GM04504 (cell line): ENCODE data around the gene CELA3A.
"Not testable (repeated sequence)": the region's sequence is repeated elsewhere in the genome, so short reads cannot be mapped to it uniquely, and the experiment has no call there.

Experiments
- DNase-seq: peaks from one replicate; pipeline ENCODE4 v3.0.0-alpha.2; 2012; ENCODE audit warnings: low read depth

CELA3A gene

DNA sequence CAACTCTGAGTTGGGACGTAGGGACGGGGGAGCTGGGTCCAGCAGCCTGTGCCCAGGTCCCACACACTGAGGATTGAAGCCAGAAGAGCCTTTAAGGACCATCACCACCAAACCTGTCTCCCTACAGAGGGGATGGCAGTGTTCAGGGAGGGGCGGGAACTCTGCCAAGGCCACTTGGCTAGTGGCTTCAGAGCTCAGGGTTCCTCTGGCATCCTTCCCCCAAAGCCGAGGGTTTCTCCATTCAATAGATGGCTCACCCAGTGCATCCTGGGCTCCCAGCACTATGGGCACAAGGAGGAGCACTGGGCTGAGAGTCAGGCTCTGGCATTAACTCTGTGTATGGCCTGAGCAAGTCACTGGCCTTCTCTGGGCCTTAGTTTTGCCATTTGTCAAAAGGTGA, 20.2 kb upstream of the CELA3A start:
- not testable (repeated sequence) for DNase-seq

DNA sequence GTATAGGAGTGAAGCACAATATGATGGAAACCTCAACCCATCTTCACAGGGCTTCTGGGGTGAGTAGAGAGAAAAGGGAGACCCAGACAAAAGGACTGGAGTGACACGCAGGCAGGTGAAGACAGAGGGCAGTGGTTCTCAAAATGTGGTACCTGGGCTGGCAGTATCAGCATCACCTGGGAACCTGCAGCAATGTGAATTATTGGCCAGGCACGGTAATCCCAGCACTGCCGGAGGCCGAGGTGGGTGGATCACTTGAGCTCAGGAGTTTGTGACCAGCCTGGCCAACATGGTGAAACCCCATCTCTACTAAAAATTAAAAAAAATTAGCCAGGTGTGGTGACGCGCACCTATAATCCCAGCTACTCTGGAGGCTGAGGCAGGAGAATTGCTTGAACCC, 19.3 kb upstream of the CELA3A start:
- DNase-seq = not testable (repeated sequence)

DNA sequence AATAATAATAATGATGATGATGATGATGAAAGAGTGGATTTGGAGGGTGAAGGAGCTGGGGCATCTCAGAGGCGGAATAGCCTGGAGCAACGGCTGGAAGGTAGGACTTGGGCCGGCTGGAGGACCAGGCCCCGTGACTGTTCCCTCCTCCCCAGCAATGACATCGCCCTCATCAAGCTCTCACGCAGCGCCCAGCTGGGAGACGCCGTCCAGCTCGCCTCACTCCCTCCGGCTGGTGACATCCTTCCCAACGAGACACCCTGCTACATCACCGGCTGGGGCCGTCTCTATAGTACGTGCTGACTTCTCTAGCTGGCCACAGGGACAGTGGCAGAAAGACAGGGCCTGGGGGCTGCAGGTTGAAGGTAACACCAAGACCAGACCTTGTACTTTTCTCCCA, 17.9 kb upstream of the CELA3A start:
- not testable (repeated sequence) for DNase-seq

DNA sequence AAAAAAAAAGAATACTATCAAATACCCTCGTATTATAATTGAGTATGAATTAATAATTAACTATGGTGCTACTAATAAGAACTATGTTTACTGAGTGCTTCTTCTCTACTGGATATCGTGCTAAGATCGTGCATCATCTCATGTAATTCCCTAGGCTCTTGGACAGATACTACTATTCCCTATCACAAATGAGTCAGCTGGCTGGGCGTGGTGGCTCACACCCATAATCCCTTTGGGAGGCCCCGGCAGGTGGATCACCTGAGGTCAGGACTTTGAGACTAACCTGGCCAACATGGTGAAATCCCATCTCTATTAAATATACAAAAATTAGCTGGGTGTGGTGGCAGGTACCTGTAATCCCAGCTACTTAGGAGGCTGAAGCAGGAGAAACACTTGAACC, 15.6 kb upstream of the CELA3A start:
- DNase-seq = not testable (repeated sequence)

DNA sequence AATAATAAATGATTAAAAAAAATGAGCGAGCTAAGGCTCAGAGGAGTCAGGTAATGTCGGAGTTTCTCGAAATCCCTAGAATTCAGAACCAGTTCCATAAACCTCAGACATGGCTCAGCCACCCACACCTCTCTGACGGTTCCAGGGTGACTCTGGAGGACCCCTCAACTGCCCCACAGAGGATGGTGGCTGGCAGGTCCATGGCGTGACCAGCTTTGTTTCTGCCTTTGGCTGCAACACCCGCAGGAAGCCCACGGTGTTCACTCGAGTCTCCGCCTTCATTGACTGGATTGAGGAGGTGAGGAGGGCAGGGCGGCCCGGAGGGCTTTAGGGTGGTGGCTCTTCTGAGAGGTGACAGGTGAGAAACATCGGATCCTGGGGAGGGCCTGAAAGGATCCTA, 15.1 kb upstream of the CELA3A start:
- DNase-seq = not testable (repeated sequence)

DNA sequence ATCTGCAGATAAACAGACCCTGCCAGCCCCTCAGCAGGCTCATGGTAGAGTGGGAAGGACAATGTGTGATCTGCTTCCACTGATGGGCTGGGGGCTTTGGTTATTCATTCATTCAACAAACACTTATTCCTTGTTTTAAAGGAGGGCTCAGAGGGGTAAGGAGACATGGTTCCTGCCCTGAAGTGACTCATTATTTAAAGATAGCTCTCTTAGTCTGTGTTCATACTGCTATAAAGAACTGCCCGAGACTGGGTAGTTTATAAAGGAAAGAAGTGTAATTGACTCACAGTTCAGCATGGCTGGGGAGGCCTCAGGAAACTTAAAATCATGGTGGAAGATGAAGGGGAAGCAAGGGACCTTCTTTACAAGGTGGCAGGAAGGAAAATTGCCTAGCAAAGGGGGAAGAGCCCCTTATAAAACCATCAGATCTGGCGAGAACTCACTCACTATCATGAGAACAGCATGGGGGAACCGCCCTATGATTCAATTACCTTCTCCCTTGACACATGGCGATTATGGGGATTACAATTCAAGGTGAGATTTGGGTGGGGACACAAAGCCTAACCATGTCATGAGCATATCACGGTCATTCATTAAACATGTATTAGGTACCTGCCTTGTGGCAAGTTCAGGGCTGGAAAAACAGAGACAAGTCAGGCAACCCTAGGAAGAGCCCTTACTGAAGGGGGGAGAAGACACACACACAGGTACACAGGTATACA, 11.6 kb upstream of the CELA3A start:
- not testable (repeated sequence) for DNase-seq

DNA sequence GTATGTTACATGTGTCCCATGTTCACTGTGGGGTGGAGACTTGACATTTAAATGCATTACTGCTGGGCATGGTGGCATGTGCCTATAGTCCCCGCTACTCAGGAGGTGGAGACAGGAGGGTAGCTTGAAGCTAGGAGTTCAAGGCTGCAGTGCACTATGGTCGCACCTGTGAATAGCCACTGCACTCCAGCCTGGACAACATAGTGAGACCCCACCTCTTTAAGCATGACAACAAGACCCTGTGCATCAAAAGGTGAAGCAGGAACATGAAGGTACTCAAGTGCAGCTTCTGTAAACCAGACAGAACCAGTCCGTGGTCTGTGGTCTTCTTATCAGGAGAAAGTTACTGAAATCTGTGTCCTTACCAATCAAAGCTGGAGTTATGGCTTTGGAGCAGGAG, 9.3 kb upstream of the CELA3A start:
- not testable (repeated sequence) for DNase-seq

DNA sequence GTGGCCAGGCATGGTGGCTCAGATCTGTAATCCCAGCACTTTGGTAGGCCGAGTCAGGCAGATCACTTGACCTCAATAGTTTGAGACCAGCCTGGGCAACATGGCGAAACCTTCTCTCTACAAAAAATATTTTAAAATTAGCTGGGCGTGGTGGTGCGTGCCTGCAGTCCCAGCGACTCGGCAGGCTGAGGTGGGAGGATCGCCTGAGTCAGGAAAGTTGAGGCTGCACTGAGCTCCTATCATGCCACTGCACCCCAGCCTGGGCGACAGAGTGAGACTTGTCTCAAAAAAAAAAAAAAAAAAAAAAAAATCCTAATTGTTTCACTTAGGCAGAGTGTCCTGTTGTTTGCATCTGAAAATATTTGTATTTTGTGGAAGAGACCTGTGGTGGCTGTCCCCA, 6.7 kb upstream of the CELA3A start:
- not testable (repeated sequence) for DNase-seq

DNA sequence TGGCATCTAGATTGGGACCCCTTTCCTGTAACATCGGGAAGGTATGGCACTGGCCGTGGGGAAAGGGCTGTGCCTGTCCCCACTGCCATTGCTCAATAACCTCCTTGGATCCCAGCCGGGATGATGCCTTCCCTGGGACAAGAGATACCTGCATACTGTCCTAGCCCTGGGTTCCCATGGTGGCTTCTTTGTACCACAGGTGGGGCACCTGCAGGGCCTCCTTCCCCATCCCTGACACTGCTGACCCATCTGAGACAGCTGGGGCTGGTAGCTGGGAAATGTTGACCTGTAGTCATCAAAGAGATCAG, 4.8 kb upstream of the CELA3A start:
- DNase-seq = not testable (repeated sequence)

DNA sequence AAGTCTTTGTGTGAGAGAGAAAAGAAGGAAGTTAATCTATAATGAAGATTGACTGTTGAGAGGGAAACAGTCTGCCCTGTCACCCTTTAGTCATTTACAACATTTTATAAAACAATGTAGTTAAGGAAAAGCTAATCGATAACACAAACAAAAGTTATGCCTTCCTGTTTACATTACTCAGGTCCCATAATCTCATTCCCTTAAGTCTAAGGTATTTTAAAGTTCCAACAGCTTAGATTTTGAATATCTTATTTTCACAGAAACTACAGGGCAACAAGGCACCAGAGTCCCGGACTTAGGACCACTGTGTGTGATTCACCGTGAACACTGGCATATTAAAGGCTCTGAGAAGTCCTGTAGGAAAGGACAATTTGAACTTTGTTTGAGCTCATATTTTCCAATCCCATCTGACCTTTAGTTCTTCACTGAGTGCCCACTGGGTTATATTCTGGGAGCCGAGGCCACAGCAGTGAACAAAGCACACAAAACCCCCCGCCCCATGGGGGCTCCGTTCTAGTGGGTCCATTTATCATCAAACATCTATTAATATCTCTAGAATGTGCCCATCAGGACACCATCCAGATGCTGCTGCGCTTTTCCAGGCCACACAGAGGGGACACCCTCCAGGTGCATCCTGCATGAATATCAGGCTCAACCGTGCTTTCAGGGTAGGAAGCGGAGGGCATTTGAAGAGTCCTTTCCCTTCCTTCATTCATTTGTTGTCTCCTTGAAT, 3.4 kb upstream of the CELA3A start:
- not testable (repeated sequence) for DNase-seq

DNA sequence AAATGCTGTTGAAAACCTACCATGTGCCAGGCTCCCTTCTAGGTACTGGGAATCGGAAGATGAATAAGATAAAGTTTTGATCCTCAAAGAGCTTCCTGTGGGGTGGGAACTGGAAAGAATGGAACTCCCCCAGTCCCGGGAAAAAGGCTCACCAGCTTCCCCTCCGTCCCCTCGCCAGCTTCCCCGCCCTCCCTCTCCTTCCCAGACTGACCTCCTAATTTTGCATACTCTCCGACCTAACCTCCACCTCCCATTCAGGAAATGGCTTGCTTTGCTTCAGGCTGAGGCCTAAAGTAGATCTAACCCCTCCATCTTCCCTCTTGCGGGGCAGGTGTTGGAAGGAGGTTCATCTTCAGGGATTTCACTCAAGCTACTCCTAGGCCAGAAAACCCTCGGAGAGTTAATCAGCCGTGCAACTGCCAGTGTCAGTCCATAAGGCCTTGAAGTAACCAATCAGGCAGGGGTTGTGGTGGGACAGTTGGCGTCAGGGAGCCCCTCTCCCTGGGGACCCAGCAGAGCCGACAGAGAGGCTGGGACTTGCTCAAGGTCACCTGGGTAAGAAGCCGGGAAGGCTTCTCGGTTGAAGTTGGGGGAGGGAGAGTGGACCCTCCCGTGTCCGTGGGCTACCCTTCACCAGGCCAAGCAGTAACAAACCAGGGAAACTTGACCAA, 2.7 kb upstream of the CELA3A start:
- not testable (repeated sequence) for DNase-seq

DNA sequence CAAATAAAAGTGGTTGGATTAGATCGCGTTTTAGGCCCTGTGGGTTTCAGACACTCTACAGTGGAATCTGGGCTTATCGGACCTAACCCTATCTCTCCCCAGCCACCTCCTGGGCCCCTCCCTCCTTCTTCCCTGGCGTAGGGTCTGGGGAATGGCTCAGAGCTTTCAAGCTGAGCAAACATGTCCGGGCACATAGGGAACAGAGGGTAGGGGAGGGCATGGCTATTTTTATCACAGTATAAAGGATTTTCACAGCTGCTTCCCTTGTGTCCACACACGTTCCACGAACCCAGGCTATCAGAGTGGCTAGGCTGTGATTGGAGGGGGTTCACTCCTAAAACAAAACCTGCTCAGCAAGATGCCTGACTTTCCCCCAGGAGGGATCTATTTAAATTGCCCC, 1.8 kb upstream of the CELA3A start:
- DNase-seq = not testable (repeated sequence)

DNA sequence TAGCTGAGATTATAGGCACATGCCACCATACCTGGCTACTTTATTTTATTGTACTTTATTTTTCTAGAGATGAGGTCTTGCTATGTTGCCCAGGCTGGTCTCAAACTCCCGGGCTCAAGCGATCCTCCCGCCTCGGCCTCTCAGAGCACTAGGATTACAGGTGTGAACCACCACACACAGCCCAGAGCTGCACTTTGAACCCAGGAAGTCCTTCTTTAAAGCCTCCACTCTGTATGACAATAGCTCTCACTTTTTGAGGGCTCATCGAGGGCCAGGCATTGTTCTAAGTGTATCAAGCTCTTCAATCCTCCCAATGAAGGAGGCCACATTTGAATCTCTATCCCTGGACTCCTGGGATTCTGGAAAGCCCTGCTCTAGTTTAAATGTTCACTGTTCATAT, 1.0 kb downstream of the CELA3A start:
- DNase-seq = not testable (repeated sequence)

DNA sequence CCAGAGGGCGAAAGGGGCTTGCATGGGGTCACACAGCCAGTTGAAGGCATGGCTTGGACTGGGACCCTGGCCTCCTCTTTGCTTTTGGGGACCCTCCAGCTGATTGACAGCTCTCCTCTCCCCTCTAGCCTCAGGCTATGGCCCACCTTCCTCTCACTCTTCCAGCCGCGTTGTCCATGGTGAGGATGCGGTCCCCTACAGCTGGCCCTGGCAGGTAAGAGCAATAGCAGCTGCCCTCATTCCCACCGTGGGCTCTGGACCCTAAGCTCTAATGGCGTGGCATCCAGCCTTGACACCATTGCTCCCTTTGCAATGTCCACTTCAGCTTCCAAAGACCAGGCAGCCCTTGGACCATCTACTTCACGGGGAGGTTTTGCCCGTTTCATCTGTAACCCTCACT, 1.4 kb downstream of the CELA3A start:
- not testable (repeated sequence) for DNase-seq

DNA sequence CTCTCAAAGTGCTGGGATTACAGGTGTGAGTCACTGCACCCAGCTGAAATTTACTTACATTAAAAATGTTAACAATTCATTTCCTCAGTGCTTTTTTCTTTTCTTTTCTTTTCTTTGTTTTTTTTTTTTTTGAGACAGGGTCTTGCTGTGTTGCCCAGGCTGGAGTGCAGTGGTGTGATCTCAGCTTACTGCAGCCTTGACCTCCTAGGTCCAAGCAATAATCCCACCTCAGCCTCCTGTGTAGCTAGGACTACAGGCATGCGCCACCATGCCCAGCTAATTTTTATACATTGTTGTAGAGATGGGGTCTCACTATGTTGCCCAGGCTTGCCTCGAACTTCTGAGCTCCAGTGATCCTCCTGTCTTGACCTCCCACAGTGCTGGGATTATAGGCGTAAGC, 2.5 kb downstream of the CELA3A start:
- not testable (repeated sequence) for DNase-seq

DNA sequence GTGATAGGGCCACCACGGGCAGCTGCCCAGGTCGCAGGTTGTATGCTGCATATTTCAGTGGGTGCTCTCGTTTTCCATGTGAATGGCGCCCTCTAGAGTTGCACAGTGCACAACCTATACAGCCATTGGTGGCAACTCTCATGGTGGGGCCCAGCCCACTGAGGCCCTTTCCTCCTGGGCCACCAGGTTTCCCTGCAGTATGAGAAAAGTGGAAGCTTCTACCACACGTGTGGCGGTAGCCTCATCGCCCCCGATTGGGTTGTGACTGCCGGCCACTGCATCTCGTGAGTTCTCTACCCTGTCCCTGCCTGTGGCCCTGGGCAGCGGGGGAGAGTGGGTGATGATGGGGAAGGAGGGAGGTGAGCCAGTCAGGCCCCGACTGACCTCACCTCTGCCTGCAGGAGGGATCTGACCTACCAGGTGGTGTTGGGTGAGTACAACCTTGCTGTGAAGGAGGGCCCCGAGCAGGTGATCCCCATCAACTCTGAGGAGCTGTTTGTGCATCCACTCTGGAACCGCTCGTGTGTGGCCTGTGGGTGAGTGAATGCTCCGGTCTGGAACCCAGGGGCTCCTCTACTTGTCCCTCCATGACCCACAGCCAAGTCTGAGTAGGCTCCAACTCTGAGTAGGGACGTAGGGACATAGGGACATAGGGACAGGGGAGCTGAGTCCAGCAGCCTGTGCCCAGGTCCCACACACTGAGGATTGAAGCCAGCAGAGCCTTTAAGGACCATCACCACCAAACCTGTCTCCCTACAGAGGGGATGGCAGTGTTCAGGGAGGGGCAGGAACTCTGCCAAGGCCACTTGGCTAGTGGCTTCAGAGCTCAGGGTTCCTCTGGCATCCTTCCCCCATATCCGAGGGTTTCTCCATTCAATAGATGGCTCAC, 4.0 kb downstream of the CELA3A start:
- not testable (repeated sequence) for DNase-seq

DNA sequence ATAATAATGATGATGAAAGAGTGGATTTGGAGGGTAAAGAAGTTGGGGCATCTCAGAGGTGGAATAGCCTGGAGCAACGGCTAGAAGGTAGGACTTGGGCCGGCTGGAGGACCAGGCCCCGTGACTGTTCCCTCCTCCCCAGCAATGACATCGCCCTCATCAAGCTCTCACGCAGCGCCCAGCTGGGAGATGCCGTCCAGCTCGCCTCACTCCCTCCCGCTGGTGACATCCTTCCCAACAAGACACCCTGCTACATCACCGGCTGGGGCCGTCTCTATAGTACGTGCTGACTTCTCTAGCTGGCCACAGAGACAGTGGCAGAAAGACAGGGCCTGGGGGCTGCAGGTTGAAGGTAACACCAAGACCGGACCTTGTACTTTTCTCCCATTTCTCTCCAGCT, 5.3 kb downstream of the CELA3A start:
- DNase-seq = not testable (repeated sequence)

DNA sequence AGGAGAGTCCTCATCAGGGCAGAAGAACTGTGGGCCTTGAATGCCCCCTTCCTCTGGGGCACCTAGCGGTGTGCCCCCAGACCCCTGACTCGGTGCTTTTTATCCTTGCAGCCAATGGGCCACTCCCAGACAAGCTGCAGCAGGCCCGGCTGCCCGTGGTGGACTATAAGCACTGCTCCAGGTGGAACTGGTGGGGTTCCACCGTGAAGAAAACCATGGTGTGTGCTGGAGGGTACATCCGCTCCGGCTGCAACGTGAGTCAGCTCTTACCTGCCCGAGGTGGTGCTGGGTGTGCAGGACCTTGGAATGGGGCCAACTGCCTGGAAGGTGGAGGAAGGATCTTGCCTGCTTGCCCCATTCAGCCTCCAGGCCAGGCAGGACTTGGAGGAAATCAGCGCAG, 5.8 kb downstream of the CELA3A start:
- not testable (repeated sequence) for DNase-seq

DNA sequence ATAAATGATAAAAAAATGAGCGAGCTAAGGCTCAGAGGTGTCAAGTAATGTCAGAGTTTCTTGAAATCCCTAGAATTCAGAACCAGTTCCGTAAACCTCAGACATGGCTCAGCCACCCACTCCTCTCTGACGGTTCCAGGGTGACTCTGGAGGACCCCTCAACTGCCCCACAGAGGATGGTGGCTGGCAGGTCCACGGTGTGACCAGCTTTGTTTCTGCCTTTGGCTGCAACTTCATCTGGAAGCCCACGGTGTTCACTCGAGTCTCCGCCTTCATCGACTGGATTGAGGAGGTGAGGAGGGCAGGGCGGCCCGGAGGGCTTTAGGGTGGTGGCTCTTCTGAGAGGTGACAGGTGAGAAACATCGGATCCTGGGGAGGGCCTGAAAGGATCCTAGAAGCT, 8.1 kb downstream of the CELA3A start:
- DNase-seq = not testable (repeated sequence)

DNA sequence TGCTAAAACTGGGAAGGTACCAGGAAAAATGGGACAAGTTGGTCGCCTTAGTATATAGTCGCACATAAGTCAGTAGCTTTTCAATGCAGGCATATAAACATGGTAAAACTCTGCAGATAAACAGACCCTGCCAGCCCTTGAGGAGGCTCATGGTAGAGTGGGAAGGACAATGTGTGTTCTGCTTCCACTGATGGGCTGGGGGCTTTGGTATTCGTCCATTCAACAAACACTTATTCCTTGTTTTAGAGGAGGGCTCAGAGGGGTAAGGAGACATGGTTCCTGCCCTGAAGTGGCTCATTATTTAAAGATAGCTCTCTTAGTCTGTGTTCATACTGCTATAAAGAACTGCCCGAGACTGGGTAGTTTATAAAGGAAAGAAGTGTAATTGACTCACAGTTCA, 11.3 kb downstream of the CELA3A start:
- not testable (repeated sequence) for DNase-seq

DNA sequence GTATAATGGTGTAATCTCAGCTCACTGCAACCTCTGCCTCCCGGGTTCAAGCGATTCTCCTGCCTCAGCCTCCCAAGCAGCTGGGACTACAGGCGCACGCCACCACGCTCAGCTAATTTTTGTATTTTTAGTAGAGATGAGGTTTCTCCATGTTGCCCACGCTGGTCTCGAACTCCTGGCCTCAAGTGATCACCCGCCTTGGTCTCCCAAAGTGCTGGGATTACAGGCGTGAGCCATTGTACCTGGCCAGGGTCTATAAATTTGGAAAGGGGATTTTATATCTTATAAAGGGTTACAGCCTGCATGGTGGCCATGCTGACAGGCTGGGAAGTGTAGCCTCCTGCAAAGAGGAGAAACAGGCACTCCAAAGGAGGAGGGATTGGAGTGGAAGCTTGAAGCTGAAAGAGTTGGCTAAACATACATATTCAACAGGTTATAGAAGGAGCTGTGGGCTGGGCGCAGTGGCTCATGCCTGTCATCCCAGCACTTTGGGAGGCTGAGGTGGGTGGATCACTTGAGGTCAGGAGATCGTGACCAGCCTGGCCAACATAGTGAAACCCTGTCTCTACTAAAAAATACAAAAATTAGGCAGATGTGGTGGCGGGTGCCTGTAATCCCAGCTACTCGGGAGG, 13.2 kb downstream of the CELA3A start:
- DNase-seq = not testable (repeated sequence)
